Natural killer cell (primary cell): ENCODE measurements around the gene COG3. TPM values are rescaled to one million over a fixed set of nuclear protein-coding genes. Genes with fewer than 3 reads are reported as not detected.

ENCODE experiments used
- ATAC-seq, 3 donors: fragments of 150-1000 bp in 2 of 3; fragments of 200-7000 bp in 1 of 3; cut with Tn5 transposase; 1 replicate in 1 of 3; 2 replicates in 2 of 3; pipeline ENCODE4 v1.10.0; 2021; ENCODE audit warnings: mild to moderate bottlenecking in 2 of 3, moderate library complexity in 2 of 3
- DNase-seq, 2 donors: peaks; one replicate each; pipeline versions ENCODE4 v3.0.0 to v3.0.0-alpha.2; 2013 to 2021; ENCODE audit warnings: mixed read lengths in 1 of 2
- H3K27ac ChIP-seq: one replicate; pipeline ENCODE4 v1.5.1; 2013; ENCODE audit warnings: mild to moderate bottlenecking, low read length
- H3K27me3 ChIP-seq: one replicate; pipeline ENCODE4 v1.6.1; 2013; ENCODE audit warnings: low read length; ENCODE audit not compliant: control insufficient read depth, insufficient read depth
- H3K36me3 ChIP-seq: one replicate; pipeline ENCODE4 v1.6.1; 2013; ENCODE audit warnings: low read length; ENCODE audit not compliant: control insufficient read depth, insufficient read depth
- H3K4me1 ChIP-seq: one replicate; pipeline ENCODE4 v1.6.1; 2013; ENCODE audit warnings: low read length; ENCODE audit not compliant: control insufficient read depth, insufficient read depth
- H3K4me3 ChIP-seq: one replicate; pipeline ENCODE4 v1.5.1; 2013; ENCODE audit warnings: low read length
- H3K9me3 ChIP-seq: one replicate; pipeline ENCODE4 v1.6.1; 2013; ENCODE audit warnings: low read length; ENCODE audit not compliant: control insufficient read depth, insufficient read depth
- H3K27ac Mint-ChIP-seq, 2 donors: one replicate each; pipeline ENCODE4 v1.8.0; 2022; ENCODE audit warnings: mild to moderate bottlenecking in 2 of 2, mixed read lengths in 2 of 2, moderate library complexity in 1 of 2
- H3K27me3 Mint-ChIP-seq, 2 donors: one replicate each; pipeline ENCODE4 v1.8.0; 2022; ENCODE audit warnings: low read depth in 2 of 2, mixed read lengths in 2 of 2
- H3K36me3 Mint-ChIP-seq: one replicate; pipeline ENCODE4 v1.8.0; 2022; ENCODE audit warnings: mixed read lengths
- H3K4me1 Mint-ChIP-seq, 2 donors: one replicate each; pipeline ENCODE4 v1.8.0; 2022; ENCODE audit warnings: mixed read lengths in 2 of 2
- H3K4me3 Mint-ChIP-seq: one replicate; pipeline ENCODE4 v1.8.0; 2022; ENCODE audit warnings: mild to moderate bottlenecking, moderate library complexity, mixed read lengths
- H3K9me3 Mint-ChIP-seq, 2 donors: one replicate each; pipeline ENCODE4 v1.8.0; 2022; ENCODE audit warnings: mixed read lengths in 2 of 2
- WGBS: methylation state at CpG from one replicate; pipeline ENCODE4 v1.1.7; 2013; ENCODE audit warnings: missing lambda C conversion rate; ENCODE audit not compliant: insufficient coverage; 5-methylcytosine and 5-hydroxymethylcytosine counted together
- intact Hi-C: fragments of 100-400 bp; cut with micrococcal nuclease; formaldehyde crosslinking; loops from one replicate; pipeline ENCODE4 v1.14.2; 2022
- total RNA-seq, 4 donors: library from RNA; stranded (reverse); fragments of 120-200 nt in 1 of 4; gene quantifications; one replicate each; pipeline versions ENCODE4 v1.2.3 to v1.2.4, GENCODE V29; 2013 to 2022
- TF ChIP-seq, protein P1 (sequence below): fragments of 200-600 bp; IDR thresholded peaks from one replicate; pipeline ENCODE4 v1.8.0; 2022; ENCODE audit warnings: antibody characterized with exemption

The COG3 gene, protein sequence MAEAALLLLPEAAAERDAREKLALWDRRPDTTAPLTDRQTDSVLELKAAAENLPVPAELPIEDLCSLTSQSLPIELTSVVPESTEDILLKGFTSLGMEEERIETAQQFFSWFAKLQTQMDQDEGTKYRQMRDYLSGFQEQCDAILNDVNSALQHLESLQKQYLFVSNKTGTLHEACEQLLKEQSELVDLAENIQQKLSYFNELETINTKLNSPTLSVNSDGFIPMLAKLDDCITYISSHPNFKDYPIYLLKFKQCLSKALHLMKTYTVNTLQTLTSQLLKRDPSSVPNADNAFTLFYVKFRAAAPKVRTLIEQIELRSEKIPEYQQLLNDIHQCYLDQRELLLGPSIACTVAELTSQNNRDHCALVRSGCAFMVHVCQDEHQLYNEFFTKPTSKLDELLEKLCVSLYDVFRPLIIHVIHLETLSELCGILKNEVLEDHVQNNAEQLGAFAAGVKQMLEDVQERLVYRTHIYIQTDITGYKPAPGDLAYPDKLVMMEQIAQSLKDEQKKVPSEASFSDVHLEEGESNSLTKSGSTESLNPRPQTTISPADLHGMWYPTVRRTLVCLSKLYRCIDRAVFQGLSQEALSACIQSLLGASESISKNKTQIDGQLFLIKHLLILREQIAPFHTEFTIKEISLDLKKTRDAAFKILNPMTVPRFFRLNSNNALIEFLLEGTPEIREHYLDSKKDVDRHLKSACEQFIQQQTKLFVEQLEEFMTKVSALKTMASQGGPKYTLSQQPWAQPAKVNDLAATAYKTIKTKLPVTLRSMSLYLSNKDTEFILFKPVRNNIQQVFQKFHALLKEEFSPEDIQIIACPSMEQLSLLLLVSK
- 10 to 100 TPM; 48.8 to 58.1 (median 55.6) TPM for total RNA-seq
- total RNA-seq (2013): 54.5 TPM

DNA sequence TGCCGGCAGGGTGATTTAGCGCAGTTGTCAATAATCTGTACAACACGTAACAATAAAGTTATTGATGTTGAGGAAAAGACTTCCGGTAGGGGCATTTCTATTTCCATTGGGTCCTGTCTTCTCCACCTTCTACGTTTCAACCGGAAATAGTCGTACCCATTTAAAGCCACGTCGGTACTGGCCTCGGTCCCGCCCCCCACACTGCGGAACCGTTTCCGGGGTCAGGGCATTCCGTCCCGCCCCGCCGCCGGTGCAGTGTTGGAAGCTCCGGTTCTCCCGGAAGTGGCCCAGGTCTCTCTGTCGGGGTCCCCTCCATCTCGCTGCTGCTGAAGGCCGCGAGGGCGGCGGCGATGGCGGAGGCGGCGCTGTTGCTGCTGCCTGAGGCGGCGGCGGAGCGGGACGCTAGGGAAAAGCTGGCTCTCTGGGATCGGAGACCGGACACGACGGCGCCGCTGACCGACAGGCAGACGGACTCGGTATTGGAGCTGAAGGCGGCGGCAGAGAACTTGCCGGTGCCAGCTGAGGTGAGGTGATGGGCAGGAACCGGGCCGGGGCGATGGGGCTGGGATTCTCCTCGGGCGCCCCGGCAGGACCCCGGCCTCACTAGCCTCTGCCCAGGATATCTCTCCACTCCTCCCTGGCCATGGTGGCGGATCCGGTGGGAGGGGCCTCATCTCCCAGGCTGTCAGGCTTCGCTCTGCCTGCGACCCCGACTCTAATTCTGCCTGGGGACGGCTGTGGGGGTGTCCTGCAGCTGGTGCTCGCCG is at the start of gene COG3:
Gene COG3, plus strand, starts transcription at position 253 of the 767 bp plus-strand sequence. Its CDS starts 98 bp downstream, at position 351.
- Mint-ChIP-seq H3K4me3 (peak within 1 kb of the TSS; percentile 96), H3K36me3 (no peaks in the 10 kb centered on the region), H3K9me3 (no peaks in the 10 kb centered on the region), H3K27me3 (peaks cover 7 to 11% of the 10 kb centered on the region in 2 donors), H3K27ac (peak within 1 kb of the TSS; percentile 94 to 97), H3K4me1 (peaks cover 42 to 52% of the 10 kb centered on the region in 2 donors)
- H3K4me3 ChIP-seq: peak within 1 kb of the TSS; percentile 86
- peak; percentile 91 to 97 for DNase-seq
- TF ChIP-seq, protein P1, sequence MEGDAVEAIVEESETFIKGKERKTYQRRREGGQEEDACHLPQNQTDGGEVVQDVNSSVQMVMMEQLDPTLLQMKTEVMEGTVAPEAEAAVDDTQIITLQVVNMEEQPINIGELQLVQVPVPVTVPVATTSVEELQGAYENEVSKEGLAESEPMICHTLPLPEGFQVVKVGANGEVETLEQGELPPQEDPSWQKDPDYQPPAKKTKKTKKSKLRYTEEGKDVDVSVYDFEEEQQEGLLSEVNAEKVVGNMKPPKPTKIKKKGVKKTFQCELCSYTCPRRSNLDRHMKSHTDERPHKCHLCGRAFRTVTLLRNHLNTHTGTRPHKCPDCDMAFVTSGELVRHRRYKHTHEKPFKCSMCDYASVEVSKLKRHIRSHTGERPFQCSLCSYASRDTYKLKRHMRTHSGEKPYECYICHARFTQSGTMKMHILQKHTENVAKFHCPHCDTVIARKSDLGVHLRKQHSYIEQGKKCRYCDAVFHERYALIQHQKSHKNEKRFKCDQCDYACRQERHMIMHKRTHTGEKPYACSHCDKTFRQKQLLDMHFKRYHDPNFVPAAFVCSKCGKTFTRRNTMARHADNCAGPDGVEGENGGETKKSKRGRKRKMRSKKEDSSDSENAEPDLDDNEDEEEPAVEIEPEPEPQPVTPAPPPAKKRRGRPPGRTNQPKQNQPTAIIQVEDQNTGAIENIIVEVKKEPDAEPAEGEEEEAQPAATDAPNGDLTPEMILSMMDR: peak; percentile 41
- H3K27me3 ChIP-seq: no peaks in the 10 kb centered on the region
- WGBS: under 1% methylated on average over 61 of the region's 63 CpGs
- H3K4me1 ChIP-seq: peaks cover 21% of the 10 kb centered on the region
- intact Hi-C loops: loop anchor here (1.0 to 5.0 kb wide), 5 partner anchors 47 to 348 kb away; partner anchors contain the start of genes SLC25A30 and TPT1
- no peaks in the 10 kb centered on the region for H3K9me3 ChIP-seq
- H3K27ac ChIP-seq: peak within 1 kb of the TSS; percentile 87
- peak; percentile 95 to 98 (median 95) for ATAC-seq
- no peaks in the 10 kb centered on the region for H3K36me3 ChIP-seq

DNA sequence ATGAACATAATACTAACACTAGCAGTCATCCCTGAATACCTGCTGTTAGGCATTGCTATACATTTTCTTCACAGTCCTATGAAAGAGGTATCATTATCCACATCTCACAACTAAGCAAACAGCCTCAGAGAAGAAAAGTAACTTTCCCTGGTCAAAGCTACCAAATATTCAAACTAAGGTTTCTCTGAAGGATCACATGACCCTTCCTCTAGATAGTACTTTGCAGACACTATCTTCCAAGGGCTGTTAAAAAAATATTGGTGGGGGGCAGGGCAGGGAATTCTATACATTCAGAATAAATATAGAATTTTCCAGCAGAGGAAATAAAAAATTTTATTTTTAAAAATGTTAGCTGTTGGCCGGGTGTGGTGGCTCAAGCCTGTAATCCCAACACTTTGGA is 49.6 kb upstream of the COG3 start:
- Histone ChIP-seq H3K27me3 (no peaks in the 10 kb centered on the region), H3K4me3 (no peak overlapping the region), H3K36me3 (peaks cover 1% of the 10 kb centered on the region), H3K4me1 (peaks cover 17% of the 10 kb centered on the region), H3K9me3 (no peaks in the 10 kb centered on the region), H3K27ac (no peak overlapping the region)
- H3K9me3 Mint-ChIP-seq: no peaks in the 10 kb centered on the region
- H3K27me3 Mint-ChIP-seq: no peaks in the 10 kb centered on the region
- intact Hi-C loops: loop anchor here (5.0 to 10.0 kb wide), 2 partner anchors 50 to 882 kb away; no protein-coding TSS in a partner anchor
- DNase-seq (no peak), ATAC-seq (no peak)
- H3K4me1 Mint-ChIP-seq: peaks cover 23 to 39% of the 10 kb centered on the region in 2 donors
- WGBS: 100% methylated on average over 1 of the region's 1 CpG
- H3K36me3 Mint-ChIP-seq: no peaks in the 10 kb centered on the region
- no peak overlapping the region for H3K27ac Mint-ChIP-seq
- TF ChIP-seq, protein P1: no peak
- H3K4me3 Mint-ChIP-seq: no peak overlapping the region

DNA sequence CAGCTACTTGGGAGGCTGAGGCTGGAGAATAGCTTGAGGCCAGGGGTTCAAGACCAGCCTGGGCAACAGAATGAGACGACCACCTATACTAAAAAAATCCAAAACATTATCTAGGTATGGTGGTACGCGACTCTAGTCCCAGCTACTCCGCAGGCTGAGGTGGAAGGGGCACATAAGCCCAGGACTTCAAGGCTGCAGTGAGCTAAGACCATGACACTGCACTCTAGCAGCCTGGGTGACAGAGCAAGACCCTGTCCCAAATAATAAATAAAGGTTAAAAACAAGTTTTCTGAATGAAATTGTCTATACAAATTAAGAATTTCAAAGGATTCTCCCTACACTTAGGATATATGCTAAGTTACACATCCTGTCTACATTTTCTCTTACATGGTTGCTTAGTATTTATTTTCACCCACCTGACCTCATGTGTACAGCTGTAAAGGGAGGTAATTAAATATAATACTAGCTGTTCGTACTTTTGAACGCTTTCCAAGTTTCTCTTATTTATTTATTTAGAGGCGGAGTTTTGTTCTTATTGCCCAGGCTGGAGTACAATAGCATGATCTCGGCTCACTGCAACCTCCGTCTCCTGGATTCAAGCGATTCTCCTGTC is 48.1 kb upstream of the COG3 start:
- Mint-ChIP-seq H3K36me3 (no peaks in the 10 kb centered on the region), H3K4me1 (peaks cover 23 to 32% of the 10 kb centered on the region in 2 donors), H3K27ac (peak overlapping the region; percentile 95 to 97), H3K9me3 (no peaks in the 10 kb centered on the region), H3K4me3 (peak overlapping the region; percentile 94), H3K27me3 (no peaks in the 10 kb centered on the region)
- H3K27ac ChIP-seq: peak overlapping the region; percentile 86
- no peaks in the 10 kb centered on the region for H3K36me3 ChIP-seq
- ATAC-seq (no peak), DNase-seq (peak in 1 of 2 donors; percentile 28)
- peak overlapping the region; percentile 75 for H3K4me3 ChIP-seq
- no peaks in the 10 kb centered on the region for H3K27me3 ChIP-seq
- intact Hi-C loops: loop anchor here (1.0 to 10.0 kb wide), 3 partner anchors 52 to 881 kb away; partner anchors contain the start of gene TPT1
- TF ChIP-seq, protein P1: no peak
- WGBS: 27% methylated on average over 10 of the region's 10 CpGs
- H3K9me3 ChIP-seq: no peaks in the 10 kb centered on the region
- peaks cover 17% of the 10 kb centered on the region for H3K4me1 ChIP-seq
